Type B pancreatic cell (in vitro differentiated cells): ENCODE results near the gene HOXB8. TPM values are rescaled to one million over a fixed set of nuclear protein-coding genes. Genes with fewer than 3 reads are reported as not detected.
A peak's percentile ranks its signal among the peaks of the same experiment; 100 is the strongest.

ENCODE experiments used
- DNase-seq: peaks from one replicate; pipeline ENCODE4 v3.0.0; 2021; ENCODE audit warnings: mixed read lengths; ENCODE audit not compliant: unreplicated experiment; ENCODE audit errors: extremely low spot score
- H3K27ac Mint-ChIP-seq: 2 replicates; pipeline ENCODE4 v1.8.0; 2021; ENCODE audit warnings: mild to moderate bottlenecking, mixed read lengths
- H3K27me3 Mint-ChIP-seq: 2 replicates; pipeline ENCODE4 v1.8.0; 2021; ENCODE audit warnings: mixed read lengths
- H3K36me3 Mint-ChIP-seq: 2 replicates; pipeline ENCODE4 v1.8.0; 2021; ENCODE audit warnings: mixed read lengths
- H3K4me1 Mint-ChIP-seq: one replicate; pipeline ENCODE4 v1.8.0; 2021; ENCODE audit warnings: mixed read lengths; ENCODE audit not compliant: unreplicated experiment
- H3K4me3 Mint-ChIP-seq: 2 replicates; pipeline ENCODE4 v1.8.0; 2021; ENCODE audit warnings: mild to moderate bottlenecking, mixed read lengths
- H3K9me3 Mint-ChIP-seq: 2 replicates; pipeline ENCODE4 v1.8.0; 2021; ENCODE audit warnings: mixed read lengths
- total RNA-seq: library from RNA; stranded (reverse); gene quantifications from 2 replicates; pipeline ENCODE4 v1.2.1, GENCODE V29; 2021; ENCODE audit warnings: low replicate concordance
- TF ChIP-seq, protein P1 (sequence below): fragments of 200-600 bp; sonication (generic); conservative IDR thresholded peaks from 2 replicates; pipeline ENCODE4 v1.5.0; 2021; ENCODE audit warnings: antibody characterized with exemption, mild to moderate bottlenecking

HOXB8 gene
- total RNA-seq, 1 donor from 2014 or later: 16.0 TPM

DNA sequence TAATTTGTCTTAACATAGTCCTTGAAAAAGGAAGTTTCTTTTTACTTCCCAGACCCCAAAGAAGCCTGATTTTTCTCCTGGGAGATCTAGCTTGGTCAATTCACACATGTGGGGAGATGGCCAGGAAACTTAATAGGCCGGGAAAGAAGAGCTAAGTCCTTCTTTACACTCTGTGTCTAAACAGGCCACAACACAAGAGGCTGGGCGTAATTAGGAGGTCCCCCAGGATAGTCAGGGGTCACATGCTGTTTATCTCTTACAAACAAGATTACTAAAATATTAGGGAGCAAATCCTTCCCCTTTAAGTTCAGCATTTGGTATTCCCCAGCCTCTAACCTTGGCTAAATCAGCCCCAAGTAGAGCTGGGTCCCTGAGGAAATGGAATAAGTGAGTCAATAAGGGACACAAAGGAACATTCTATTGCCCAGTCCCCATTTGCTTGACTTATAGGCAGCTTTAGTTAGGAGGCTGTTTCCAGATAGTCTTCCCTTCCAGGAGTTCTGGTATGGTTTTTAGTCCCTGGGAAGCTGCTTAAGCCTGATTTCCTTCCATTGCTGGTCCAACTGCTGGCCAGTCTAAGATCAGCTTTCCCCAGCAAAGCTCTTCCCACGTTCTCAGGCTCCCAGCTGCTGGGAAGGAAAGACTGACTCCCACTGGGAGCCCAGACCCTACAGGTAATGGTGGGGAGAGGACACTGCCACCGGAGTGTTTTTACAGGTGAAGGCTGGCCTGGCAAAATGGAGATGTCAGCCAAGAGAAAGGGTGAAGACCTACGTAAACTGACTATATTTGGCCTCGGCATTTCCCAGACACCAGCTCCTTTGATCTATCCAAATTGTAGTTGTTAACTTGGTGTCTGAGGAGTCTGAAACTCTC lies 25.1 kb upstream of the HOXB8 start:
- no peaks in the 10 kb centered on the region for H3K9me3 Mint-ChIP-seq
- H3K27me3 Mint-ChIP-seq: peaks cover 100% of the 10 kb centered on the region
- no peaks in the 10 kb centered on the region for H3K4me1 Mint-ChIP-seq
- no peaks in the 10 kb centered on the region for H3K36me3 Mint-ChIP-seq
- no peak overlapping the region for H3K27ac Mint-ChIP-seq
- TF ChIP-seq, protein P1, sequence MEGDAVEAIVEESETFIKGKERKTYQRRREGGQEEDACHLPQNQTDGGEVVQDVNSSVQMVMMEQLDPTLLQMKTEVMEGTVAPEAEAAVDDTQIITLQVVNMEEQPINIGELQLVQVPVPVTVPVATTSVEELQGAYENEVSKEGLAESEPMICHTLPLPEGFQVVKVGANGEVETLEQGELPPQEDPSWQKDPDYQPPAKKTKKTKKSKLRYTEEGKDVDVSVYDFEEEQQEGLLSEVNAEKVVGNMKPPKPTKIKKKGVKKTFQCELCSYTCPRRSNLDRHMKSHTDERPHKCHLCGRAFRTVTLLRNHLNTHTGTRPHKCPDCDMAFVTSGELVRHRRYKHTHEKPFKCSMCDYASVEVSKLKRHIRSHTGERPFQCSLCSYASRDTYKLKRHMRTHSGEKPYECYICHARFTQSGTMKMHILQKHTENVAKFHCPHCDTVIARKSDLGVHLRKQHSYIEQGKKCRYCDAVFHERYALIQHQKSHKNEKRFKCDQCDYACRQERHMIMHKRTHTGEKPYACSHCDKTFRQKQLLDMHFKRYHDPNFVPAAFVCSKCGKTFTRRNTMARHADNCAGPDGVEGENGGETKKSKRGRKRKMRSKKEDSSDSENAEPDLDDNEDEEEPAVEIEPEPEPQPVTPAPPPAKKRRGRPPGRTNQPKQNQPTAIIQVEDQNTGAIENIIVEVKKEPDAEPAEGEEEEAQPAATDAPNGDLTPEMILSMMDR: no peak
- no peak overlapping the region for H3K4me3 Mint-ChIP-seq
- no peak for DNase-seq

DNA sequence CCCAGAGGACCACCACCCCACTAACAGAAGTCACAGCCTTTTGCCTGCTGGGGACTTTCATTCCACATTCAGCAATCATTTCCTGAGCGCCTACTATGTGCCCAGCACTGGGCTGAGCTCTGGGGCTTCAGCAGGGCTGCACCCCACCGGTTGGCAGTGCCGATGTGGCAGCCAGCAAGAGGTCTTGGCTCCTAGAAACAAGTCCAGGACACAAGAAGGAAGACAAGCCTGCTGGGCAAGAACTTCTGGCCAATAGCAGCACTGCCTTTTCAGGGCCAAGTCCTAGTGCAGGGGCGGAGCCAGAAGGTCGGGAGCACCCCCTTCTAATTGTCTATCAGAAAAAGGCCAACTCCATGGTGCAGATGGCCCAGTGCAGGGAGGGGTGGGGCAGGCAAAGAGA lies 24.0 kb upstream of the HOXB8 start:
- no peaks in the 10 kb centered on the region for H3K9me3 Mint-ChIP-seq
- peaks cover 100% of the 10 kb centered on the region for H3K27me3 Mint-ChIP-seq
- TF ChIP-seq, protein P1: no peak

DNA sequence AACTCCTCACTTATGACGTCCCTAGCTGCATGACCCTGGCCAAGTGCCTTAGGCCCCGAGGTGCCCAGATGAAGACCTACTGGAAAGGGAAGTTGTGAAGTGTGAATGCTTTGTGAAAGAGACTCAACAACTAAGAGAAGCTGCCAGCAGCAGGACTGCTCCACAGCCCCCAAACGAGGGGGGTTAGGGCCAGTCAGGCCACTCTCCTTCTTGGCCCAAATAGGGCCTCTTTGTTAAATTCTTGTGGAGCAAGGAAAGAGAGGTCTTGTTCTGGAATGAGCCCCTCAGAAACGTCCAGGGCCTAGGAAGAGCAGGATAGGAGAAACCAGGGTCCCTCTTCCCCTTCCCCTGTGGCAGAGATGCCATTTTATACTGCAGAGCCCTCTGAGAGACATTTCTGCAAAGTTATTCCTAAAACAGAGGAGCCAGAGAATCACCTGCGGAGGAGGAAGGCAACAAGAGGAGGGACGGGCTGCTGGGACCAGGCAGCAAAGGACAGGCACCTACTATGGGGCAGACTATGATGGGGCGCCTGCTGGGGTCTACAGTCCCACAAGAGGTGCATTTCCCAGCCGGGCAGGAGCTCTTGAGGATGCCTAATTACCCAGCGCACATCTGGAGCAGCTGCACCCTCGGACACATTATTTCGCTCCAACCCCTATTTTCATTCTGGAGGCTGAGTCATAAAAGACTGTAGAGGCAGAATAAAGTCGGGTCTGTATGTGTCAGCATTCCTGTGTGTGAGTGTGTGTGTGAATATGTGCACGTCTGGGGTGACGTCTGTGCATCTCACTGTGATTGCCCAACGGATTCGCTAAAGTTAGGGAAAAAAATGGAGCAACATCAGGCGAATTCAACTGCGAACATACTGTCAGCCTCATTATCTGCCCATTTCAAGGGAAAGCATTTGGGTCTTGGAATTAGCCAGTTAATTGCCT lies 22.5 kb upstream of the HOXB8 start:
- Mint-ChIP-seq H3K27me3 (peaks cover 100% of the 10 kb centered on the region), H3K9me3 (no peaks in the 10 kb centered on the region), H3K4me3 (no peak overlapping the region), H3K27ac (no peak overlapping the region), H3K4me1 (peaks cover 3% of the 10 kb centered on the region), H3K36me3 (no peaks in the 10 kb centered on the region)
- DNase-seq: no peak
- TF ChIP-seq, protein P1: no peak

More for the DNA sequence above, 24.0 kb upstream of the HOXB8 start:
- no peaks in the 10 kb centered on the region for H3K4me1 Mint-ChIP-seq
- H3K4me3 Mint-ChIP-seq: no peak overlapping the region
- H3K27ac Mint-ChIP-seq: no peak overlapping the region
- DNase-seq: no peak
- H3K36me3 Mint-ChIP-seq: no peaks in the 10 kb centered on the region

DNA sequence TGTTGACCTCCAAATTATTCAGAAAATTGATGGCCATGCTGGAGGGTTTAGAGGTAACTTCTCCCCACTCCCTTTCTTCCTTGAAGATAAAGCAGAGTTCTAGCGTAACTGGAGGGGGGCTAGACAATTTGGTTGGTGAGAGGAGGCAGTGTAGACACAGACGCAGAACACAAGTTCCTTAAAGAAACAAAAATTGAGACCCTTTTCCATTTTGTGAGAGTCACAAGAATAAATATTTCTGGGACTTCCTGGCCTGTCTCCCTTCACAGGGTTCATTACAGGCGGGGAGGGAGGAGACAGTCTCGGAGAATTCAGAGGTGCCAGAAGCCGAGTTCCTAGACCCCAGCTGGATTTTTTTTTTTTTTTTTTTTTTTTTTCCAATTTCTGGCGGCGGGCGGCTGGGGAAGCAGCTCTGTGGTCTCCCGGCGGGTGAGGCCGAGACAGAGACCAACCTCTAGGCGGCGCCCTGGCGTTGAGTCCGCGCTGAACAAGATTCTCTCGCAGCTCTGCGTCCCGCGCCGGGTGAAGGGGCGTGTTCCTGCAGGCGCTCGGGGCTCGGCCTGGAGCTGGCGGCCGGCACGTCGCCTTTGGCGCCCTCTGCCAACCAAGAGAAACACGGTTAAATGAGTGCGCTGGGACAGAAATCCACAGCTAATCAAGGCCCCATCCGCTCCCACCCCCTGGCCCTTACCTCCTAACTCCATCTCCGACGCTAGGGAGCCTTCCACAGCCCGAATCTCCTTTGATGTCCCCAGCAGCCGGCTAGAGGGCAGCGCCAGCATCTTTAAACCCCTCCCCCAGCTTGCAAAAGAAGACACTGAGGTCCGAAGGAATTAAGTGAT lies 21.3 kb upstream of the HOXB8 start:
- DNase-seq: peak; percentile 92
- Mint-ChIP-seq H3K4me1 (peaks cover 3% of the 10 kb centered on the region), H3K27me3 (peaks cover 100% of the 10 kb centered on the region), H3K9me3 (no peaks in the 10 kb centered on the region), H3K36me3 (no peaks in the 10 kb centered on the region), H3K27ac (no peak overlapping the region), H3K4me3 (no peak overlapping the region)
- TF ChIP-seq, protein P1: peak; percentile 85
